ENCODE data around the gene RNASEH1. TPM values are rescaled to one million over a fixed set of nuclear protein-coding genes. Genes with fewer than 3 reads are reported as not detected.

Gene RNASEH1
- 10 to 100 TPM; 36.5 to 38.1 TPM for total RNA-seq
- 34.4 TPM for polyA plus RNA-seq

DNA sequence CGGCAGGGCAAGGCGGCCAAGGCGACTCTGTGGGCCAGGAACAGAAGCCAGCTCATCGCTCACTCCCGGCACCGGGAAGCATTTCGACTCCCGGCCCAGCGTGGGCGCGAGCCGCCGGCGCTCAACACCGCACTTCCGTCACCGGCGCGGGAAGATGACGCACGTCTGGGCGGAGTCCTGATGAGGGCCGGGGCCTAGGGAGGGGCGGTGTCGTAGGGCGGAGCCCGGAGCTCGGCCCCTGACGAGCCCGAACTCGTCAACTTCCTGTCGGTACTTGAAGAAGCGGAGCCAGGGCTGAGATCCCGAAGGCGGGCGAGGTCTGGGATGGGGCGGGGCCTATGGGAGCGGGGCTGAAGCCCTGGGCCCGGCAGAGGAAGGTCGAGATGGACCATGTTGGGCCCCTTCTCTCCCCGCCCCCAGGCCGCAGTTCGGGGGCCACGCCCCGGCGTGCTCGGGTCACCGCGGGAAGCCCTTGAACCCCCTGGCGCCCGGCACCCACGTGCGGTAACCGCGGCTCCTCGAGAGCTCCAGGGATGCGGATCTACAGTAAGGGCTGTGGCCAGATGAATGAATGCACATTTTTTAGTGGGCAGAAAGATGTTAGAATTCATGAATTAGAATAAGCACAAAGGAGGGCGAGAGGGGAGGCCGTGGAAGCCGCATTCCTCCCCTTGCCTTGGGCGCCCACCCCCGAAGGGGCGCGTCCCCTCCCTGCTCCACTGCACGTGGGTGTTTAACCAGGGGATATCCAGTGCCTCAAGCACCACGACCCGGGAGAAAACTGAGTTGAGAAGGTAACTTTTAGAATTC is at the start of gene RNASEH1:
Gene RNASEH1, minus strand, starts transcription at position 129 of the 810 bp plus-strand sequence. Its CDS starts 73 bp downstream, at position 56.
- Histone ChIP-seq H3K4me3 (ENCODE audit: low read length) (peak within 1 kb of the TSS; percentile 49), H3K9me3 (ENCODE audit: low read length) (no peaks in the 10 kb centered on the region), H3K36me3 (ENCODE audit: insufficient read depth, low read length) (peaks cover 26% of the 10 kb centered on the region), H3K4me1 (ENCODE audit: insufficient read depth, low read length) (peaks cover 18% of the 10 kb centered on the region), H3K27ac (ENCODE audit: low read depth, low read length) (peak within 1 kb of the TSS; percentile 96), H3K27me3 (ENCODE audit: insufficient read depth, low read length, poor library complexity, severe bottlenecking) (no peaks in the 10 kb centered on the region)
- DNase-seq = peak; percentile 96 to 98 (median 97)
- POLR2A ChIA-PET = interaction anchor here (0.6 to 2.1 kb wide), 9 partner anchors 17 to 316 kb away, joined by 3 to 32 read pairs (median 8); partner anchors contain the start of genes ADI1, EIPR1, RPS7 and TRAPPC12
- H3K9me3 Mint-ChIP-seq = no peaks in the 10 kb centered on the region
- CTCF ChIA-PET = interaction anchor here (0.6 to 3.1 kb wide), 8 partner anchors 12 to 180 kb away, joined by 3 to 25 read pairs (median 4); partner anchors contain the start of genes ADI1, RPS7 and TRAPPC12
- no peaks in the 10 kb centered on the region for H3K27me3 Mint-ChIP-seq
- H3K4me1 Mint-ChIP-seq = peaks cover 15 to 44% (median 38%) of the 10 kb centered on the region in 3 donors
- H3K36me3 Mint-ChIP-seq = peaks cover 0 to 63% (median 22%) of the 10 kb centered on the region in 3 donors
- peak within 1 kb of the TSS; percentile 88 to 98 (median 91) for H3K4me3 Mint-ChIP-seq
- H3K27ac Mint-ChIP-seq = peak within 1 kb of the TSS; percentile 94 to 99 (median 97)

- Mint-ChIP-seq H3K9me3 (no peaks in the 10 kb centered on the region), H3K4me1 (peaks cover 0 to 26% (median 3%) of the 10 kb centered on the region in 3 donors), H3K27ac (no peak overlapping the region), H3K4me3 (no peak overlapping the region), H3K36me3 (no peaks in the 10 kb centered on the region), H3K27me3 (peaks cover 4 to 5% of the 10 kb centered on the region in 2 donors)
- no peaks in the 10 kb centered on the region for H3K36me3 ChIP-seq (ENCODE audit: insufficient read depth, low read length)
- no peak overlapping the region for H3K27ac ChIP-seq (ENCODE audit: low read depth, low read length)
- H3K27me3 ChIP-seq (ENCODE audit: insufficient read depth, low read length, poor library complexity, severe bottlenecking) = no peaks in the 10 kb centered on the region
- no peak overlapping the region for H3K4me3 ChIP-seq (ENCODE audit: low read length)
- POLR2A ChIA-PET = interaction anchor here (0.5 kb wide), 1 partner anchor 48 kb away, joined by 3 read pairs; the partner anchor contains the start of gene RNASEH1
- CTCF ChIA-PET = no interaction called here
- no peaks in the 10 kb centered on the region for H3K9me3 ChIP-seq (ENCODE audit: low read length)
- no peak for DNase-seq
- no peaks in the 10 kb centered on the region for H3K4me1 ChIP-seq (ENCODE audit: insufficient read depth, low read length)
Measured at GRCh38 chr2:3606370-3607201, 48.5 kb upstream of the RNASEH1 start.

DNA sequence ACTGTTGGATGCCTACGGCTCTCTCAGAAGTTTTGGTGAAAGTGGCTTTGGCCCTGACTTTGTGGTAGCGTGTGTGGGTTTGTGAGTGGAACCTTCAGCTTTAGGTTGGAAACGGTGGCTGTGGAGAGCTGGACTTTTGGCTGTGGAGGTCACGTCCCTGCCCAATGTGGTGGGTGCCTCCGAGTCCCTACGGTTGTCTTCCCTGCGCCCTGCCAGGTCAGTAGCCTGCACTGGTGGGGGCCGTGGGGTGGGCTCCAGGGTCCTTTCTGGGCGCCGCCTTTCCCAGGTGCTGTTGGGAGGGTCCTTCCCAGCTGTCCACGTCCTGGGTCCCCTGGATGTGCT is 47.9 kb upstream of the RNASEH1 start:
- H3K36me3 ChIP-seq (ENCODE audit: insufficient read depth, low read length) = no peaks in the 10 kb centered on the region
- H3K27me3 Mint-ChIP-seq = peaks cover 4 to 5% of the 10 kb centered on the region in 2 donors
- no peak overlapping the region for H3K4me3 ChIP-seq (ENCODE audit: low read length)
- H3K27ac Mint-ChIP-seq = peak overlapping the region in 4 of 8 donors; percentile 11 to 81 (median 44)
- no peaks in the 10 kb centered on the region for H3K27me3 ChIP-seq (ENCODE audit: insufficient read depth, low read length, poor library complexity, severe bottlenecking)
- H3K4me1 Mint-ChIP-seq = peaks cover 0 to 26% (median 3%) of the 10 kb centered on the region in 3 donors
- DNase-seq = no peak
- no peaks in the 10 kb centered on the region for H3K9me3 ChIP-seq (ENCODE audit: low read length)
- no peaks in the 10 kb centered on the region for H3K9me3 Mint-ChIP-seq
- ChIA-PET POLR2A (no interaction called here), CTCF (no interaction called here)
- no peak overlapping the region for H3K27ac ChIP-seq (ENCODE audit: low read depth, low read length)
- no peaks in the 10 kb centered on the region for H3K4me1 ChIP-seq (ENCODE audit: insufficient read depth, low read length)
- H3K4me3 Mint-ChIP-seq = peak overlapping the region in 5 of 7 donors; percentile 13 to 83 (median 50)
- no peaks in the 10 kb centered on the region for H3K36me3 Mint-ChIP-seq

DNA sequence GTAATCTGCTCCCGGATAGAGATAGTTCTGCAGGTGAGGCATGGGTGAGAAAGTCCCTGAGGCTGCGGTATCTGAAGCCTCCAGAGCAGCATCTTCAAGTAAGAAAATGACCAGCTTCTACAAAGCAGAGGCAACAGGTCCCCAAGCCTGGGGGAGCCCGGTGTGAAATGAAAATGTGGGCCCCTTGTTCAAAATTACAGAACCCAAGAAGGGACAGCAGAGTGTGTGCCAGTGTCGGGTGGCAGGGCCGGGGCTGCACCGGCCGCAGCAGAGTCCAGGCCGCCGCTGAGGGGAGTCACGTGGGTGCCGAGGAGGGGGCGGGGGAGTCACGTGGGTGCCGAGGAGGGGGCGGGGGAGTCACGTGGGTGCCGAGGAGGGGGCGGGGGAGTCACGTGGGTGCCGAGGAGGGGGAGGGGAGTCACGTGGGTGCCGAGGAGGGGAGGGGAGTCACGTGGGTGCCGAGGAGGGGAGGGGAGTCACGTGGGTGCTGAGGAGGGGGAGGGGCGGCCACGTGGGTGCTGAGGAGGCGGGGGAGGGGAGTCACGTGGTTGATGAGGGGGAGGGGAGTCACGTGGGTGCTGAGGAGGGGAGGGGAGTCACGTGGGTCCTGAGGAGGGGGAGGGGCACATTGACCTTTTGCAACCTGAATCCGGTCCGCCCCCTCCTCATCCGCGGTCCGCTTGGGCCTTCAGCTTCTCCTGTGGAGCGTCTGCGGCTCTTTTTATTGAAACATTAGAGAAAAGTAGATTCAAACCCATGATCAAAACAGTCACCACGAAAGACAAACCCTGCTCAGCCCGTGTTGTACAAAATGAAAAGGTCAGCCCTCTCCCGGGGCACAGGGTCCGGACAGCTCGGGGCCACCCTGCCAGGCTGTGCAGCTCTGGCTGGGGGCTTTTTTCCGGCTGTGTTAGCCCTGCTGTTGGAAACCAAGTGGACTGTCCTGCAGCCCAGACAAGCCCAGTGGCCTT is 47.1 kb upstream of the RNASEH1 start:
- CTCF ChIA-PET = no interaction called here
- Mint-ChIP-seq H3K4me1 (peaks cover 0 to 26% (median 3%) of the 10 kb centered on the region in 3 donors), H3K27me3 (peaks cover 0 to 4% of the 10 kb centered on the region in 2 donors), H3K27ac (peak overlapping the region in 6 of 8 donors; percentile 19 to 81 (median 72)), H3K9me3 (no peaks in the 10 kb centered on the region), H3K4me3 (peak overlapping the region in 5 of 7 donors; percentile 74 to 83 (median 77)), H3K36me3 (no peaks in the 10 kb centered on the region)
- H3K27ac ChIP-seq (ENCODE audit: low read depth, low read length) = no peak overlapping the region
- no peaks in the 10 kb centered on the region for H3K27me3 ChIP-seq (ENCODE audit: insufficient read depth, low read length, poor library complexity, severe bottlenecking)
- H3K36me3 ChIP-seq (ENCODE audit: insufficient read depth, low read length) = no peaks in the 10 kb centered on the region
- no peak overlapping the region for H3K4me3 ChIP-seq (ENCODE audit: low read length)
- no peaks in the 10 kb centered on the region for H3K4me1 ChIP-seq (ENCODE audit: insufficient read depth, low read length)
- POLR2A ChIA-PET = interaction anchor here (0.6 kb wide), 1 partner anchor 60 kb away, joined by 4 read pairs; no protein-coding TSS in a partner anchor
- no peaks in the 10 kb centered on the region for H3K9me3 ChIP-seq (ENCODE audit: low read length)
- DNase-seq = peak in 4 of 5 donors; percentile 19 to 73 (median 42)

GRCh38 chr2:3604207-3604877 is 46.2 kb upstream of the RNASEH1 start:
- H3K27me3 Mint-ChIP-seq = peaks cover 0 to 4% of the 10 kb centered on the region in 2 donors
- H3K4me3 Mint-ChIP-seq = peak overlapping the region in 1 of 7 donors; percentile 83
- Histone ChIP-seq H3K27me3 (ENCODE audit: insufficient read depth, low read length, poor library complexity, severe bottlenecking) (no peaks in the 10 kb centered on the region), H3K4me3 (ENCODE audit: low read length) (no peak overlapping the region), H3K4me1 (ENCODE audit: insufficient read depth, low read length) (no peaks in the 10 kb centered on the region), H3K9me3 (ENCODE audit: low read length) (no peaks in the 10 kb centered on the region), H3K36me3 (ENCODE audit: insufficient read depth, low read length) (no peaks in the 10 kb centered on the region), H3K27ac (ENCODE audit: low read depth, low read length) (no peak overlapping the region)
- CTCF ChIA-PET = no interaction called here
- H3K4me1 Mint-ChIP-seq = peaks cover 0 to 26% (median 3%) of the 10 kb centered on the region in 3 donors
- H3K36me3 Mint-ChIP-seq = no peaks in the 10 kb centered on the region
- no peak for DNase-seq
- no peaks in the 10 kb centered on the region for H3K9me3 Mint-ChIP-seq
- peak overlapping the region in 3 of 8 donors; percentile 68 to 81 (median 80) for H3K27ac Mint-ChIP-seq
- POLR2A ChIA-PET = no interaction called here

DNA sequence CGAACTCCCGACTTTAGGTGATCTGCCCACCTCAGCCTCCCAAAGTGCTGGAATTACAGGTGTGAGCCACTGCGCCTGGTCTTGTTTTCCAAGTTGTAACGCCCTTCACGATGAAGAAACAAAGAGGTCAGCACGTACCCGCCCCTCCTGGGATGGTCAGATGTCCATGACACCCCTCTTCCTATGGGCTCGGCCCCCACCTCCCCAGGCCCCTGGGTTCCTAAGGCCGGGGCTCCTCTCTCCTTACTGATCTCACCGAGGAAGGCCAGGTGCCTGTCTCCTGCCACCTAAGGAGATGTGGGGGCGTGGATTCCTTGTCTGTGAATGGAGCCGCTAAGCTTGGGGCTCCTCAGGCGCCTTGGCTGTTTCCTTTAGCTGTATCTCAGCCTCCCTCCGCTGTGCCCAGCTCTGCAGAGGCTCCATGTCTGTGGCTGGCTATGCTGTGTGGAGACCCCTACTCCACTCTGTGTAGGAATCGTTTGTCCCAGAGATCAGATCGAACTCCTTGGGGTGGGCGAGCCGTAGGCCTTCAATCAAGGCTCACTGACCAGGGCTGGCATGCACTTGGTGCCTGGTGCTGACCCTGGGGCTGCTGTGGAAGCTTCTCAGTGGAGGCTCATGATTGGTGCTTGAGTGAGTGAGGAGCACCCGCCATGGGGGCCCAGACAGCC is 45.5 kb upstream of the RNASEH1 start:
- no peaks in the 10 kb centered on the region for H3K36me3 Mint-ChIP-seq
- Histone ChIP-seq H3K27ac (ENCODE audit: low read depth, low read length) (no peak overlapping the region), H3K27me3 (ENCODE audit: insufficient read depth, low read length, poor library complexity, severe bottlenecking) (no peaks in the 10 kb centered on the region), H3K4me3 (ENCODE audit: low read length) (no peak overlapping the region), H3K9me3 (ENCODE audit: low read length) (no peaks in the 10 kb centered on the region), H3K36me3 (ENCODE audit: insufficient read depth, low read length) (no peaks in the 10 kb centered on the region), H3K4me1 (ENCODE audit: insufficient read depth, low read length) (no peaks in the 10 kb centered on the region)
- no peaks in the 10 kb centered on the region for H3K9me3 Mint-ChIP-seq
- peaks cover 0 to 4% of the 10 kb centered on the region in 2 donors for H3K27me3 Mint-ChIP-seq
- no peak overlapping the region for H3K4me3 Mint-ChIP-seq
- H3K4me1 Mint-ChIP-seq = peaks cover 0 to 19% (median 3%) of the 10 kb centered on the region in 3 donors
- ChIA-PET POLR2A (no interaction called here), CTCF (no interaction called here)
- no peak overlapping the region for H3K27ac Mint-ChIP-seq
- DNase-seq = no peak

Measured in CD8-positive, alpha-beta memory T cell (primary cell).